Central memory CD4-positive, alpha-beta T cell (primary cell): ENCODE results near the gene ST3GAL4.

ENCODE experiments used
- DNase-seq: peaks from one replicate; pipeline ENCODE4 v3.0.0; 2022

ST3GAL4 gene

GRCh38 chr11:126456783-126457542 lies 101.5 kb downstream of the ST3GAL4 start:
- DNase-seq: no peak

GRCh38 chr11:126457817-126458216 lies 102.3 kb downstream of the ST3GAL4 start:
- no peak for DNase-seq

GRCh38 chr11:126459691-126460281 lies 104.3 kb downstream of the ST3GAL4 start:
- no peak for DNase-seq

GRCh38 chr11:126460417-126461095 lies 105.1 kb downstream of the ST3GAL4 start:
- DNase-seq: no peak

GRCh38 chr11:126461096-126461440 lies 105.6 kb downstream of the ST3GAL4 start:
- no peak for DNase-seq

GRCh38 chr11:126461996-126462395 lies 106.5 kb downstream of the ST3GAL4 start:
- no peak for DNase-seq

GRCh38 chr11:126462422-126462821 lies 106.9 kb downstream of the ST3GAL4 start:
- DNase-seq: no peak
